Sciatic nerve (tissue), 2 donors: ENCODE measurements around the gene GPBAR1. TPM values are rescaled to one million over a fixed set of nuclear protein-coding genes. Genes with fewer than 3 reads are reported as not detected.
A peak's percentile ranks its signal among the peaks of the same experiment; 100 is the strongest.

Source experiments
- ATAC-seq: fragments of 200-7000 bp; cut with Tn5 transposase; one replicate; pipeline ENCODE4 v1.9.1; 2020; ENCODE audit warnings: mild to moderate bottlenecking, moderate library complexity
- DNase-seq: peaks from one replicate; pipeline ENCODE4 v3.0.0-alpha.2; 2020; ENCODE audit warnings: low spot score
- intact Hi-C: fragments of 100-400 bp; cut with DNase I; formaldehyde crosslinking; loops from one replicate; pipeline ENCODE4 v1.14.2; 2022
- total RNA-seq: library from RNA; stranded (reverse); fragmentation: NEBNext Ultra II Directional; extraction: Animal tissue kit (Norgen Biotek cat#: 25700); gene quantifications from one replicate; pipeline ENCODE4 v1.2.1, GENCODE V29; 2021
- donor health status: DM: no; HTN: no; CAD: no.
- donor health status: DM: no; HTN: no; CAD: no.

GPBAR1 gene
- total RNA-seq, 1 donor from 2014 or later, result 0.94 TPM

DNA sequence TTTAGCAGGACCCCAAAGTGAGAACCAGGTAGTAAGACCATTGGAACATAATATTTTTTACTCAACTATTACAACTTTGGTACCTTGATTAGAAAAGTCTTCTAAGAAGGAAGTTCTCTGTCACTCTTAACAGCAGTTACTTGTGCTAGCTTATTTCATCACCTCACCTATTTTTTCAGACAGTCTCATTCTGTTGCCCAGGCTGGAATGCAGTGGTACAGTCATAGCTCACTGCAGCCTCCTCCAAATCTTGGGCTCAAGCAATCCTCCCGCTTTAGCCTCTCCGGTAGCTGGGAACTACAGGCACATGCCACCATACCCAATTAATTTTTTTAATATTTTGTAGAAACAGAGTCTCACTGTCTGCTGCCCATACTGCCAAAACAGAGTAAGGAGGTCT, 25.8 kb upstream of the GPBAR1 start:
- intact Hi-C loops, result no loop called here
- no peak for ATAC-seq
- no peak for DNase-seq

DNA sequence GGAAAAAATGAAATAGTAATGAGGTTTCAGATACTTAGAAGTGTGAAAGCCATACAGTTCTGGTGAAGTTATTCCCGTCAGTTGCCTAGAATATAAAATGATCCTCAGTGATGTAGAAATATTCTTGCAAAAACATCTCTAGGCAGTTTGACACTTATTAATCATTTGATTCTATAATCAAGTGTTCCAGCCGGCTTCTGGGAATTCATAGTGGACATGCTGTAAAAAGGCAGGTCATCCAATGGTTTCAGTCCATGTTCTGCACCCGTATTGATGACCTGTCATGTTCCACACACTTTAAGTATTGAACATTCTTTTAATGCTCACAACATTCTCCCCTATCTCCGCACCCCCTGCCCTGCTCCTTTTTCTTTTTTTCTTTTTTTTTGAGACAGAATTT, 24.0 kb upstream of the GPBAR1 start:
- intact Hi-C loops, result no loop called here
- DNase-seq, result no peak
- no peak for ATAC-seq

DNA sequence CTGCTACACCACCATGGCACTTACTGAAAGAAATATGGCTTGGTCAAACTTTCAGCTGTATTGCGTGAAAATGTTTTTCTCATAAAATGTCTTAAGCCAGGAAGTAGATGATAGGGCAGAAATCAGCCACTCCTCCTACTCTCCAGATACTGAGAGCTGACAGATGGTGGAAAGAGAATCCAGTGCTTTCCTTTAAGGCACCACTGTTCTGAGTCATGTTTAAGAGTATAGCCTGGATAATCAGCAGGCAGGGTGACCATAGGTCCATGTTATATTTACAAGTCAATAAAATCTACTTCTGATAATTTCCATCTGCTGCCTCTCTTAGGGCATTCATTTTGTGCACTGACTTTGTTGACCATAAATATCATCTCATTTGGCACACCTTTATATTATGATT, 21.9 kb upstream of the GPBAR1 start:
- no peak for DNase-seq
- intact Hi-C loops, result no loop called here
- ATAC-seq, result no peak

- no peak for DNase-seq
- ATAC-seq, result no peak
- intact Hi-C loops, result no loop called here
These were observed 16.6 kb upstream of the GPBAR1 start for GRCh38 chr2:218244204-218244603.

GRCh38 chr2:218244665-218245064, 16.1 kb upstream of the GPBAR1 start:
- no peak for ATAC-seq
- intact Hi-C loops, result no loop called here
- DNase-seq, result no peak

DNA sequence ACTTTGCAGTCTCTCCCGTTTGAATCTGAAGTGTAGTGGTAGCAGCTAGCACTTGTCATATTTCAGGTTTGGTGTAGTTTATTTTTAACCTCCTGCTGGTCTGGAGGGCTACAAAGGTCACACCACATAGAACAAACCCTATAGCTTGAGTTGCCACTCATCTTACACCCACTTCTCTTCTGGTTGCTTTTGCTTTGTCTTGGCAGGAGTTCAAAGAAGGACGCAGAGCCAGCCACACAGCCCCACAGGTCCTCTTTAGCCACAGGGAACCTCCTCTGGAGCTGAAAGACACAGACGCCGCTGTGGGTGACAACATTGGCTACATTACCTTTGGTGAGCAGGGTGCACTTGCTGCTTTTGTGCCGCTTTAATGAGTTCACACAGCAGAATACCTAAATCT, 15.6 kb upstream of the GPBAR1 start:
- intact Hi-C loops, result no loop called here
- ATAC-seq (no peak), DNase-seq (no peak)

DNA sequence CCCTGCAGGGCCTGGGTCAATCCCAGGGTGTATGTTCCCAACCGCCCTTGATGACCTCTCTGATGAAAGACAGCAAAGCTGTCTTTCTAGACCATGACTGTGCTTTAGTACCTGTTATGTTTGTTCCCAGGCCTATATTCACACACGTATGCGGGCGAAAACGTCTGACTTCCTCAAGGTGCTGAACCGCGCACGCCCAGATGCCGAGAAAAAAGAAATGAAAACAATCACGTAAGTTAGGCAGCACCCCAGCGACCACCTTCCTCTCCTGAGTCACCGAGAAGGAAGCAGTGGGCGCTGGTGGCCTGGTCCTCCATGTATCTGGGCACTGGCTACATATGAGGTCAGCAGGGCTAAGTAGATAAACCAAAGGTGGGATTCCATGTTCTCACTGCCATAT, 11.1 kb upstream of the GPBAR1 start:
- no peak for DNase-seq
- intact Hi-C loops, result no loop called here
- no peak for ATAC-seq

DNA sequence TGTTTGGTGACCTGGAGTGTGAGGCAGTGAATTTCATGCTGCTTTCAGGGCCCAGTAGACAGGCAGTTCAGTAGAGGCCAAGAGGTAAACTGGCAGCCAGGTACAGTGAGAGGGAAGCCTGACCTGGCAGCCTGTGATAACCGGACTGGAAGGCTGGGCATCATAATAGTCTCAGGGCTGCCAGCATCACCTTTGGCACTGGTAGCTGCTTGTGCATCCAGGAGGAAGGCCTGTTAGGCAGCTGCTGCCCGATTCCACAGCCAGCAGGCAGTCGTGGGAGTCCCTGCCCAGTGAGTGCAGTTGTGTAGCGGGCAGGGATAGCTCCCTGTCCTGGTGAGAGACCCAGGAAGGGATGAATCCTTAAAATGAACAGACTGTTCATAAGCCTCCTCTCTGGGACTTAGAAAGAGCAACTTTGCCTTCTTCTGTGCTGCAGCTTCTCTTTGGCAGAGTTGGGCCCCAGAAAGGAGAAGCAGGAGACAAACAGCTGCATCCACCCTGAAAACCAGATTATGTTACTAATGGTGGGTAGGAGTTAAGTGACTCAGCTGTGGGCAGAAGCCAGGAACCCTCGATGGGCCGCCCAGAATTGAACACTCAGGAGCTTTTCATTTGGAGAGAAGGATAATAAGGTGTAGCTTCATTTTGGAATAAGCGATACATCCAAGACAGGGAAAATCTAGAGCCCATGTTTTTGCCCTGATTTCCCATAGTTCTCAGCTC, 8.1 kb upstream of the GPBAR1 start:
- no peak for ATAC-seq
- DNase-seq, result no peak
- intact Hi-C loops, result no loop called here

DNA sequence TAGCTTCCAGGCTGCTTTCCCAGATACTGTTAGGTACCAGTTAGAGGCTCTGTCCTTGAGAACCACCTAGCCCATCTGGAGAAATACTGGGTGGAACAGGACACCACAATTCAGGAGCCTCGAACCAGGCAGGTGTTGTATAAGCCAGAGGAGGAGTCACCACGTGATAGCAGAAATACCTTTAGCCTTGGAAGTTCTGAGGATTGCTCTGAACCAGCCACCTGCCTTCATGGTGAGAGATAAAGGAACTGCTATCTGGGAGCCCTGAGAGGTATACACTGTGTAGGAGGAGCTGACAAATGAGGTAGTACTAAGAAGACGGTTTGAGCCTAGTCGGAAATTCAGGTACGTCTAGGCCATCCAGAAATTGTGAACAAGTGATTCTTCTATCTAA, 7.6 kb upstream of the GPBAR1 start:
- ATAC-seq (no peak), DNase-seq (no peak)
- intact Hi-C loops, result no loop called here

- DNase-seq (no peak), ATAC-seq (no peak)
- intact Hi-C loops, result no loop called here
These were observed 5.4 kb upstream of the GPBAR1 start for GRCh38 chr2:218255446-218255845.

- intact Hi-C loops, result no loop called here
- DNase-seq, result no peak
- ATAC-seq, result no peak
These were observed 4.0 kb upstream of the GPBAR1 start for GRCh38 chr2:218256612-218257350.

DNA sequence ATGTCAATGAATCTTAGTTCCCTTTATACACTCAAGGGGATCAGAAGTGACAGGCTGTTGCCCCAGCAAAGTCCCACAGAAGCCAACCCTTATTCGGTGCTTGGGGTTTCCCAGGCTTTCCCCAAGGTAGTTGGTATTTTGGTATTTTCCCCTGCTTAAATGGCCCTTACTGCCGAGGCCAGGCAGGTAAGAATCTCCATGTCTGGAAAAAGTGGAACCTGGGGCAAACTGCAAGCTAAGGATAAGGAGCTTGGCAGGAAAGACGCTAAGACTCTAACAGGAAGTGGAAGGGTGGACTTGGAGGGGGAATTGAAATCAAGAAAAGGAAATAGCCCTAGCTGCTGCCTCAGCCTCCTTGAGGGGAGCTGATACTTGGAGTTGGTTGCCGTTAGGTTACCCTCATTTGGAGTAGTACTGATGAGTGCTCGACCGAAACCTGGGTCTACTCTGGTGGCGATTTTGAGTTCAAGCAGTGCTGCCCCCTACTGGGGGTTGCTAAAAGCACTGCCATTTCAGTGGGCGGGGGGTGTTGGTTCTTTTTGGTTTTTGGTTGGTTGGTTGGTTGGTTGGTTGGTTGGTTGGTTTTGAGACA, 3.3 kb upstream of the GPBAR1 start:
- intact Hi-C loops, result no loop called here
- peak; percentile 26 for ATAC-seq
- DNase-seq, result no peak

- ATAC-seq, result peak; percentile 74
- DNase-seq, result no peak
- intact Hi-C loops, result no loop called here
These were observed 1.5 kb upstream of the GPBAR1 start for GRCh38 chr2:218259099-218259961.

DNA sequence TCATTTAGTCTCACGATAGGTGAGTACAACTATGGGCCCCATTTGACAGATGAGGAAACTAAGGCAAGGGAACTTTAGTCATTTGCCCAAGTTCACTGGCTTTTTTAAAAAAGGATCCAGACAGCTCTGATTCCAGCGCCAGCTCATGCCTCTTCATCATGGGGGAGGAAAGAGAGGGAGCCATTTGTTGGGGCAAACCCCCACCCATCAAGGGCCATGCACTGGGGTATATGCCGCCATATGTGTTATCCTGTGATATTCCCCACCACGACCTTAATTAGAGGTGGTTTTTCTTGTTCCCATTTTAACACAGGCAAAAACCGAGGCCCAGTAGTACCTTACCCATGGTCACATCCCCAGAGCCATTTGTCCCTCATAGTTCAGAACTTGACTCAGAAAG, 649 bp upstream of the GPBAR1 start:
- intact Hi-C loops, result loop anchor here (10.0 kb wide), 1 partner anchor 75 kb away; no protein-coding TSS in a partner anchor
- DNase-seq (no peak), ATAC-seq (no peak)

DNA sequence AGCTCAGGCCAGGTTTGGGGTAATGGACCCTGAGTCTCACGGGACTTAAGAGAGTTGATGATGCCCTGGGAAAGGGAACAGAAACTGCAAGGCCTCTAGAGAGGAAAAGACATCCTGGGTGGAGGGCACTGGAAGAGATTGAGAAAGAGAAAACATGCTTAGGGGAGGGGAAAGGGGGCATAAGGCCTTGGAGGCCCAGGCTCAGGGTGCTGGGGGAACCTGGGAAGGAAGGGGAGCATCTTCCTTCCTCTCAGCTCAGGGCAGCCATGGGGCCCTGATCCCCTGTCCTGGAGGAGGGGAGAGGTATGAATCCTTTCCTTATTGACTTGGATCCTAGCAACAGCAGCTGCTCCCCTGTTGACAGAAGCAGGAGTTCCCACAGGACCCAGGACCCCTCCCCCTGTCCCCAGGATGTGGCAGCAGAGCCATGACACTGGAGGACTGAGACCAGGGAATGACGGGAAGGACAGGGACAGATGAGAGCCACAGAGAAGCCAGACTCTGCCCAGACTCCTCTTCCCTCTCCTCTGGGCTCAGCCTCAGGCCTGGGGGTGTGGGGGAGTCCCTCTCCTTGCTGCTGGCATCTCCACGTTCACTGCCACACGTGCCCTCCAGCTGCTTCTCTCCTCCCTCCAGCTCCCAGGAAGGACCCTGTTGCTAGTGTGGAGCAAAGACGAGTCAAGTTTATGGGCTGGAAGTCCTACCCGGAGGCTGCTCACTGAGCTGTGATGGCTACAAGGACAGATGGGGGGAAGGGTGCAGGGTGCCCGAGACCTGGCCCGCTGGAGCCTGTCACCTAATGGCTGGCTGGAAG, 815 bp downstream of the GPBAR1 start:
- no peak for ATAC-seq
- intact Hi-C loops, result loop anchor here (10.0 kb wide), 1 partner anchor 77 kb away; no protein-coding TSS in a partner anchor
- DNase-seq, result no peak

DNA sequence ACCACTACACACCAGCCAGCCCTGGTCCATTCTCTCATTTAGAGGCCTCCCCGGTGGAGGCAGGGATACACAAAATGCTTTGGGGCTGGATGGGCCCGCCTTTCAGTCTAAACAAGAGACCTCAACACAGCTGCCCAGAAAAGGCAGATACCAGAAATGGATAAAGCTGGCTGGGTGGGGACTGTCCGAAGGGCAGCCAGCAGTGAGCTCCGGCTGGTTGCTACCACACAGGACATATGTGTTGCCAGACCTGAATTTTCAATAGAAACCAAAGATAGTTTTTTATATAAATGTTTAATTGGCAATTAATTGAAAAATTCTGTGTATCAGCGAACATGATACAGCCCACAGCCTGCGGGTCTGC, 1.4 kb downstream of the GPBAR1 start:
- intact Hi-C loops, result loop anchor here (10.0 kb wide), 1 partner anchor 77 kb away; no protein-coding TSS in a partner anchor
- ATAC-seq, result no peak

DNA sequence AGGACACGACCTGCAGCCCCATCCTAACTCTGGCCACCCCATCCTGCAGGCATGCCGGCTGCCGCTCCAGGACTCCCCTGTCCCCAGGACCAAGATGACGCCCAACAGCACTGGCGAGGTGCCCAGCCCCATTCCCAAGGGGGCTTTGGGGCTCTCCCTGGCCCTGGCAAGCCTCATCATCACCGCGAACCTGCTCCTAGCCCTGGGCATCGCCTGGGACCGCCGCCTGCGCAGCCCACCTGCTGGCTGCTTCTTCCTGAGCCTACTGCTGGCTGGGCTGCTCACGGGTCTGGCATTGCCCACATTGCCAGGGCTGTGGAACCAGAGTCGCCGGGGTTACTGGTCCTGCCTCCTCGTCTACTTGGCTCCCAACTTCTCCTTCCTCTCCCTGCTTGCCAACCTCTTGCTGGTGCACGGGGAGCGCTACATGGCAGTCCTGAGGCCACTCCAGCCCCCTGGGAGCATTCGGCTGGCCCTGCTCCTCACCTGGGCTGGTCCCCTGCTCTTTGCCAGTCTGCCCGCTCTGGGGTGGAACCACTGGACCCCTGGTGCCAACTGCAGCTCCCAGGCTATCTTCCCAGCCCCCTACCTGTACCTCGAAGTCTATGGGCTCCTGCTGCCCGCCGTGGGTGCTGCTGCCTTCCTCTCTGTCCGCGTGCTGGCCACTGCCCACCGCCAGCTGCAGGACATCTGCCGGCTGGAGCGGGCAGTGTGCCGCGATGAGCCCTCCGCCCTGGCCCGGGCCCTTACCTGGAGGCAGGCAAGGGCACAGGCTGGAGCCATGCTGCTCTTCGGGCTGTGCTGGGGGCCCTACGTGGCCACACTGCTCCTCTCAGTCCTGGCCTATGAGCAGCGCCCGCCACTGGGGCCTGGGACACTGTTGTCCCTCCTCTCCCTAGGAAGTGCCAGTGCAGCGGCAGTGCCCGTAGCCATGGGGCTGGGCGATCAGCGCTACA, 2.1 kb downstream of the GPBAR1 start:
- no peak for DNase-seq
- ATAC-seq, result no peak
- intact Hi-C loops, result loop anchor here (10.0 kb wide), 1 partner anchor 78 kb away; no protein-coding TSS in a partner anchor

More for the DNA sequence above, 1.4 kb downstream of the GPBAR1 start:
- no peak for DNase-seq
